B cell (primary cell): ENCODE measurements around the gene GNLY.

Experiments
- EZH2 ChIP-seq: IDR thresholded peaks from 2 replicates; pipeline ENCODE4 v1.6.1; 2012; ENCODE audit warnings: borderline replicate concordance, low read depth, mild to moderate bottlenecking, moderate library complexity, low read length; ENCODE audit not compliant: insufficient read depth, poor library complexity, severe bottlenecking
- TF ChIP-seq, protein P1 (sequence below): fragments of 200-600 bp; IDR thresholded peaks from one replicate; pipeline ENCODE4 v1.8.0; 2022; ENCODE audit warnings: antibody characterized with exemption, mild to moderate bottlenecking

DNA sequence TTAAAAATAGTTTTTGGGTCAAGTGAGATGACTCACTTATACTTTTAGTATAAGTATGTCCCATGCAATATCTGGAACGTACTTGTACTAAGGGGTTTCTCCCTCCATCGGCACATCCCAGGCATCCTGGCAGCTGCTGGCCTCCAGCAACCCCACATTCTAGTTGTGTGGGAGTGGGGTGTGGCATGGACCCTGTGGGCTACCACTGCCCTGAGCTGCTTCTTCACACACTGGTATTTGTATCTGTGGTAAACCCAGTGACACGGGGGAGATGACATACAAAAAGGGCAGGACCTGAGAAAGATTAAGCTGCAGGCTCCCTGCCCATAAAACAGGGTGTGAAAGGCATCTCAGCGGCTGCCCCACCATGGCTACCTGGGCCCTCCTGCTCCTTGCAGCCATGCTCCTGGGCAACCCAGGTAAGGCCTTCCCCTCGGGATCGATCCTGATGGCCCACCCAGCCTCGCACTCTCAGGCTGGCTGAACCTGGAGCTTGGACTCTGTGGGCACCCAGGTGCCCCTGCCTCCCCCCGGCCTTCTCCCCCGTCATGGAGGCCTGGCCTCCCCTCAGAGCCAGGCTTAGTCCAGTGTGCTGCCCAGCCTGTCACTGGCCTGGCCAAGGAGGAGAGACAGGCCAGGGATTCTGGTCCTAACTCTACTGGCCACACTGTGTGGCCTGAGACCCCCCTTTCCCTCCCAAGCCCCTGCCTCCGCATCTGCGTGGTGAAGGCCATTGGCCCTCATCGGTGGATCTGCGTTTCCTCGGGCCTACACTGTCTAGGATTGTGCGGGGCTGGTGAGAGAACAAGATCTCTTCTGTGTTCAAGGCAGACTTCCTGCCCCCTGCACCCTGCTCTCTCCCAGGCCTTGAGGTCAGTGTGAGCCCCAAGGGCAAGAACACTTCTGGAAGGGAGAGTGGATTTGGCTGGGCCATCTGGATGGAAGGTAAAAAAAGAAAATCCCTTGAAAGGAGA is at the start of gene GNLY:
- no peak for TF ChIP-seq EZH2
- TF ChIP-seq, protein P1, sequence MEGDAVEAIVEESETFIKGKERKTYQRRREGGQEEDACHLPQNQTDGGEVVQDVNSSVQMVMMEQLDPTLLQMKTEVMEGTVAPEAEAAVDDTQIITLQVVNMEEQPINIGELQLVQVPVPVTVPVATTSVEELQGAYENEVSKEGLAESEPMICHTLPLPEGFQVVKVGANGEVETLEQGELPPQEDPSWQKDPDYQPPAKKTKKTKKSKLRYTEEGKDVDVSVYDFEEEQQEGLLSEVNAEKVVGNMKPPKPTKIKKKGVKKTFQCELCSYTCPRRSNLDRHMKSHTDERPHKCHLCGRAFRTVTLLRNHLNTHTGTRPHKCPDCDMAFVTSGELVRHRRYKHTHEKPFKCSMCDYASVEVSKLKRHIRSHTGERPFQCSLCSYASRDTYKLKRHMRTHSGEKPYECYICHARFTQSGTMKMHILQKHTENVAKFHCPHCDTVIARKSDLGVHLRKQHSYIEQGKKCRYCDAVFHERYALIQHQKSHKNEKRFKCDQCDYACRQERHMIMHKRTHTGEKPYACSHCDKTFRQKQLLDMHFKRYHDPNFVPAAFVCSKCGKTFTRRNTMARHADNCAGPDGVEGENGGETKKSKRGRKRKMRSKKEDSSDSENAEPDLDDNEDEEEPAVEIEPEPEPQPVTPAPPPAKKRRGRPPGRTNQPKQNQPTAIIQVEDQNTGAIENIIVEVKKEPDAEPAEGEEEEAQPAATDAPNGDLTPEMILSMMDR, result no peak
